WERI-Rb-1 (cell line): ENCODE results near the gene VSIG10L2.
"Not testable (repeated sequence)": the region's sequence is repeated elsewhere in the genome, so short reads cannot be mapped to it uniquely, and the experiment has no call there.

Source experiments
- DNase-seq: peaks from one replicate; pipeline ENCODE4 v3.0.0-alpha.2; 2020
- H3K27ac ChIP-seq: fragments of 250-450 bp; sonication (Bioruptor Pico); 2 replicates; pipeline ENCODE4 v1.5.1; 2020; ENCODE audit warnings: mild to moderate bottlenecking, moderate library complexity
- H3K27me3 ChIP-seq: fragments of 250-450 bp; sonication (Bioruptor Pico); 2 replicates; pipeline ENCODE4 v1.5.1; 2021; ENCODE audit warnings: mild to moderate bottlenecking, low read depth, moderate library complexity; ENCODE audit not compliant: insufficient read depth, severe bottlenecking
- H3K36me3 ChIP-seq: fragments of 250-450 bp; sonication (Bioruptor Pico); 2 replicates; pipeline ENCODE4 v1.5.1; 2020; ENCODE audit warnings: mild to moderate bottlenecking, moderate library complexity
- H3K4me3 ChIP-seq: 2 replicates; pipeline ENCODE4 v1.5.1; 2011; ENCODE audit warnings: low read depth, mild to moderate bottlenecking, control low read depth, low read length
- H3K9me3 ChIP-seq: fragments of 250-450 bp; sonication (Bioruptor Pico); 2 replicates; pipeline ENCODE4 v1.5.1; 2021; ENCODE audit warnings: mild to moderate bottlenecking, moderate library complexity; ENCODE audit not compliant: severe bottlenecking
- CTCF ChIP-seq: IDR thresholded peaks from 2 replicates; pipeline ENCODE4 v1.5.1; 2011; ENCODE audit warnings: low read depth, mild to moderate bottlenecking, control low read depth, inconsistent platforms, low read length

VSIG10L2 gene

DNA sequence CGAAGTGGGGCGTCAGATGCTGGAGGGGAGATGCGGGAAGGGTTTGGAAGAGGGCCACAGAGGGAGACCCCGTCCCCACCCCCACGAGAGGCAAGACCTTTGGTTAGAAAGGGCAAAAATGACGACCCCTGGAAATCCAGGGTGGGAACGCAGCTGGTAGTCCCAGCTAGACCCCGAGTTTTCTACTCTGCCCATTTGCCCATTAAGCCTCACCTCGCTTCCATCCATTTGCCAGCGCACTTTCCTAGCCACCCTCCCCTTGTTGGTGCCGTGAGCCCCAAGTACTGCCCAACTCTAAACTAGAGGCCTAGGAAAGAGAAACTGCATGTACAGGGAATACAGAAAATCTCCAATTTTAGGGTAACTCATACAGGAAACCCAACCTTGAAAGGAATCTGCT lies 41.2 kb upstream of the VSIG10L2 start:
- Histone ChIP-seq H3K27me3 (no peaks in the 10 kb centered on the region), H3K4me3 (no peak overlapping the region), H3K27ac (no peak overlapping the region), H3K36me3 (peaks cover 7% of the 10 kb centered on the region), H3K9me3 (no peaks in the 10 kb centered on the region)
- TF ChIP-seq CTCF = no peak
- DNase-seq = no peak

DNA sequence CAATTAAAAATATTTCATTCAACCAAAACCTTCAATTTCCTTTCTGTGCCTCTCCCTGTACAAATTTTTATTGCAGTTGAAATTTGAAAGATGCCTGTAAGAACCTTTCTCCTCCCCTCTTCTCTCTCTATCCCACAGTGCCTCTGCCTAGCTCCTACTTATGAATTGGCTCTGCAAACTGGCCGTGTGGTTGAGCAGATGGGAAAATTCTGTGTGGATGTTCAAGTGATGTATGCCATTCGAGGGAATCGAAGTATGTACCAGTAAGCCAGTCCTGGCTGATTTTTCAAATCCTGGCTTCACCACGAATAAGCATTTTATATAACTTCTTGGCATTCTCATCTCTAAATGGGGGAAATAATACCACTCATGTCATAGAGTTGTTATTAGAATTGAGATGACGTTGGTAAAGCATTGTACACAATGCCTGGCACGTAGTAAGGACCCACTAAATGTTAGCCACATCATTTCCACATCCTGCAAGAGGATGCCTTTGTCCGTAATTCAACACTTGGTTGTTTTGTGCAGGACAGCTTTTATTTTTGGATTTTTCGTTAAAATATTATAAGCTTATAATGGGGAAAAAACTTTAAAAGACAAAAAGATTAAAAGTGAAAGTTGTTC lies 35.5 kb upstream of the VSIG10L2 start:
- no peak for TF ChIP-seq CTCF
- DNase-seq = no peak

DNA sequence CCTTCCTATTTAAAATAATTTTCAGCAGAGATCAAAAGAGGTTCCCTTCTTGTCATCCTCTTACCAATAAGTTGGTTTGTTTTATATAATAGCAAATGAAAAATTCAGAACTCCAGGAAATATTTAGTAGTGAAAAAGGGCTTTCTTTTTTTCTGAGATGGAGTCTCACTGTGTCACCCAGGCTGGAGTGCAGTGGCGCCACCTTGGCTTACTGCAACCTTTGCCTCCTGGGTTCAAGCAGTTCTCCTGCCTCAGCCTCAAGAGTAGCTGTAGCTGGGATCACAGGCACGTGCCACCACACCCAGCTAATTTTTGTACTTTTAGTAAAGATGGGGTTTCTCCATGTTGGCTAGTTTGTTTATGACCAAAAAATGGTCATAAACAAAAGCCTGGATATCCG lies 31.2 kb upstream of the VSIG10L2 start:
- not testable (repeated sequence) for H3K4me3 ChIP-seq, H3K9me3 ChIP-seq
- TF ChIP-seq CTCF = peak; percentile 15; the same call in 1 of the 2 replicates

More for the DNA sequence above, 35.5 kb upstream of the VSIG10L2 start:
- no peak overlapping the region for H3K27ac ChIP-seq
- H3K36me3 ChIP-seq = no peaks in the 10 kb centered on the region
- H3K9me3 ChIP-seq = no peaks in the 10 kb centered on the region
- H3K4me3 ChIP-seq = no peak overlapping the region
- no peaks in the 10 kb centered on the region for H3K27me3 ChIP-seq

DNA sequence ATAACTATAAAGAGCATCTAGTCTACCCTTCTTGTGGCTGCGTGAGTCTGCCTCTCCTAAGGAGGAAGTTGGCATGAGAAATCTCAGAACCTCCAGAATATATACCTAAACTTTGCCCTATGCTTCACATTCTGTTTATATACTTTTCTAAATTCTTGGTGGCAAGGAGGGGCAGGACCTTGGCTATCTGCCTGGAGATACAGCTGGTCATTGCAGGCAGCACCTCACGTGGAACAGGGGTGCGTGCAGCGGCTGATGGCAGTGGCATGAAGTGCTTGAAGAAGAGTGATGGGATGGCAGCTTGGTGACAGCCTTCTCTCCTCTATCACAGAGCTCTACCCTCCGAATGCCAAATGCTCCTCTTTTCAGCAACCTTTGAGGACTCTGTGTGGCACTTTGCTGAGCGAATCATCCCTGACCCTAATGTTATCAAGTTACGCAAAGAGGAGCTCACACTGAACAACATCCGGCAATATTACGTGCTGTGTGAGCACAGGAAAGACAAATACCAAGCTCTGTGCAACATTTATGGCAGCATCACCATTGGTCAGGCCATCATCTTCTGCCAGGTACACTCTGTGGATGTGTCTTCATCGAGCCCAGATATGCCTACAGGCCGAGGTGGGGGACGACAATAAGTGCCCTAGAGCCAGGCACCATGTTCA lies 29.0 kb upstream of the VSIG10L2 start:
- Histone ChIP-seq H3K27ac (no peak overlapping the region), H3K27me3 (no peaks in the 10 kb centered on the region), H3K36me3 (no peaks in the 10 kb centered on the region), H3K4me3 (no peak overlapping the region), H3K9me3 (no peaks in the 10 kb centered on the region)
- no peak for TF ChIP-seq CTCF
- DNase-seq = no peak

More for the DNA sequence above, 31.2 kb upstream of the VSIG10L2 start:
- H3K27me3 ChIP-seq, H3K27ac ChIP-seq, DNase-seq, H3K36me3 ChIP-seq: not testable (repeated sequence)

- H3K36me3 ChIP-seq = no peaks in the 10 kb centered on the region
- H3K27me3 ChIP-seq = no peaks in the 10 kb centered on the region
- H3K9me3 ChIP-seq = no peaks in the 10 kb centered on the region
- no peak for TF ChIP-seq CTCF
- H3K27ac ChIP-seq = no peak overlapping the region
- DNase-seq = no peak
- no peak overlapping the region for H3K4me3 ChIP-seq
These were observed 27.6 kb upstream of the VSIG10L2 start for GRCh38 chr11:125918140-125918840.
